ENCODE measurements around the gene SHLD1. TPM values are rescaled to one million over a fixed set of nuclear protein-coding genes. Genes with fewer than 3 reads are reported as not detected.

SHLD1 gene
- total and polyA plus RNA-seq, 2 experiments from 2014 or later = 1.4 to 15.0 TPM

DNA sequence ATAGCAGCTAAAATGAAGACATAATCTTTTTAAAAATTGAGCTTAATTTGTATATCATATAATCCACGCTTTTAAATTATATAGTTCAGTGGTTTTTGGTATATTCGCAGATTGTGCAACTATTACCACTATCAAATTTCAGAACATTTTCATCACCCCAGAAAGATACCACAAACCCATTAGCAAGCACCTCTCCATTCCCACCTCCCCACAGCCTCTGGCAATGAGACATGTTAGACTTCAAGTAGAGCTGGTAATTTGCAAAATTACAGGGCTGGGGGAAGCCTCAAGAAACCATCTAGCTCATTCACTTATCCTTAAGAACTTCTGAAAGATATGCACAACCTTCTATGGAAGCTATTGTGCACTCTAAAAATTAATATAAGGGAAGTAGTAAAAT, 163.0 kb downstream of the SHLD1 start:
- DNase-seq (ENCODE audit: low spot score) = no peak
- H3K9me3 Mint-ChIP-seq = no peaks in the 10 kb centered on the region
- Histone ChIP-seq H3K79me2 (replicated peaks; ENCODE audit: insufficient read depth) (no peaks in the 10 kb centered on the region), H3K4me1 (ENCODE audit: insufficient read depth) (peaks cover 15% of the 10 kb centered on the region; the same call in 1 of the 2 replicates), H2AFZ (no peak overlapping the region), H3K27me3 (ENCODE audit: insufficient read depth) (peaks cover 8% of the 10 kb centered on the region; the same call in 1 of the 2 replicates), H3F3A (replicated peaks; ENCODE audit: low read depth) (0 out of 2 replicates have a peak, but pooled peaks cover 3% of the 10 kb centered on the region), H3K36me3 (ENCODE audit: insufficient read depth) (no peaks in the 10 kb centered on the region), H3K9me2 (ENCODE audit: insufficient read depth) (no peaks in the 10 kb centered on the region), H3K4me2 (no peak overlapping the region), H4K20me1 (replicated peaks; ENCODE audit: insufficient read depth) (no peaks in the 10 kb centered on the region), H3K4me3 (no peak overlapping the region), H3K27ac (ENCODE audit: low read depth) (no peak overlapping the region)
- ATAC-seq = no peak
- no peak for TF ChIP-seq STAT1 (IDR thresholded peaks at IDR 0.05; ENCODE audit: unreplicated experiment)
- no peak for TF ChIP-seq ZNF331 (CRISPR knock-in tag; IDR thresholded peaks at IDR 0.05; ENCODE audit: low read depth)
- no peak for TF ChIP-seq EZH2 (IDR thresholded peaks at IDR 0.05; ENCODE audit: low read depth, unreplicated experiment)
- no peak for TF ChIP-seq CREB1 (CRISPR knock-in tag; IDR thresholded peaks at IDR 0.05; ENCODE audit: low read depth)
- TF ChIP-seq, protein P1, sequence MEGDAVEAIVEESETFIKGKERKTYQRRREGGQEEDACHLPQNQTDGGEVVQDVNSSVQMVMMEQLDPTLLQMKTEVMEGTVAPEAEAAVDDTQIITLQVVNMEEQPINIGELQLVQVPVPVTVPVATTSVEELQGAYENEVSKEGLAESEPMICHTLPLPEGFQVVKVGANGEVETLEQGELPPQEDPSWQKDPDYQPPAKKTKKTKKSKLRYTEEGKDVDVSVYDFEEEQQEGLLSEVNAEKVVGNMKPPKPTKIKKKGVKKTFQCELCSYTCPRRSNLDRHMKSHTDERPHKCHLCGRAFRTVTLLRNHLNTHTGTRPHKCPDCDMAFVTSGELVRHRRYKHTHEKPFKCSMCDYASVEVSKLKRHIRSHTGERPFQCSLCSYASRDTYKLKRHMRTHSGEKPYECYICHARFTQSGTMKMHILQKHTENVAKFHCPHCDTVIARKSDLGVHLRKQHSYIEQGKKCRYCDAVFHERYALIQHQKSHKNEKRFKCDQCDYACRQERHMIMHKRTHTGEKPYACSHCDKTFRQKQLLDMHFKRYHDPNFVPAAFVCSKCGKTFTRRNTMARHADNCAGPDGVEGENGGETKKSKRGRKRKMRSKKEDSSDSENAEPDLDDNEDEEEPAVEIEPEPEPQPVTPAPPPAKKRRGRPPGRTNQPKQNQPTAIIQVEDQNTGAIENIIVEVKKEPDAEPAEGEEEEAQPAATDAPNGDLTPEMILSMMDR (conservative IDR thresholded peaks at IDR 0.05; ENCODE audit: low read depth in 2 of 2) = no peak
- no peak for TF ChIP-seq EZH2phosphoT487 (IDR thresholded peaks at IDR 0.05; ENCODE audit: unreplicated experiment)
- TF ChIP-seq ZNF114 (CRISPR knock-in tag; IDR thresholded peaks at IDR 0.05) = no peak
- TF ChIP-seq, protein P2, sequence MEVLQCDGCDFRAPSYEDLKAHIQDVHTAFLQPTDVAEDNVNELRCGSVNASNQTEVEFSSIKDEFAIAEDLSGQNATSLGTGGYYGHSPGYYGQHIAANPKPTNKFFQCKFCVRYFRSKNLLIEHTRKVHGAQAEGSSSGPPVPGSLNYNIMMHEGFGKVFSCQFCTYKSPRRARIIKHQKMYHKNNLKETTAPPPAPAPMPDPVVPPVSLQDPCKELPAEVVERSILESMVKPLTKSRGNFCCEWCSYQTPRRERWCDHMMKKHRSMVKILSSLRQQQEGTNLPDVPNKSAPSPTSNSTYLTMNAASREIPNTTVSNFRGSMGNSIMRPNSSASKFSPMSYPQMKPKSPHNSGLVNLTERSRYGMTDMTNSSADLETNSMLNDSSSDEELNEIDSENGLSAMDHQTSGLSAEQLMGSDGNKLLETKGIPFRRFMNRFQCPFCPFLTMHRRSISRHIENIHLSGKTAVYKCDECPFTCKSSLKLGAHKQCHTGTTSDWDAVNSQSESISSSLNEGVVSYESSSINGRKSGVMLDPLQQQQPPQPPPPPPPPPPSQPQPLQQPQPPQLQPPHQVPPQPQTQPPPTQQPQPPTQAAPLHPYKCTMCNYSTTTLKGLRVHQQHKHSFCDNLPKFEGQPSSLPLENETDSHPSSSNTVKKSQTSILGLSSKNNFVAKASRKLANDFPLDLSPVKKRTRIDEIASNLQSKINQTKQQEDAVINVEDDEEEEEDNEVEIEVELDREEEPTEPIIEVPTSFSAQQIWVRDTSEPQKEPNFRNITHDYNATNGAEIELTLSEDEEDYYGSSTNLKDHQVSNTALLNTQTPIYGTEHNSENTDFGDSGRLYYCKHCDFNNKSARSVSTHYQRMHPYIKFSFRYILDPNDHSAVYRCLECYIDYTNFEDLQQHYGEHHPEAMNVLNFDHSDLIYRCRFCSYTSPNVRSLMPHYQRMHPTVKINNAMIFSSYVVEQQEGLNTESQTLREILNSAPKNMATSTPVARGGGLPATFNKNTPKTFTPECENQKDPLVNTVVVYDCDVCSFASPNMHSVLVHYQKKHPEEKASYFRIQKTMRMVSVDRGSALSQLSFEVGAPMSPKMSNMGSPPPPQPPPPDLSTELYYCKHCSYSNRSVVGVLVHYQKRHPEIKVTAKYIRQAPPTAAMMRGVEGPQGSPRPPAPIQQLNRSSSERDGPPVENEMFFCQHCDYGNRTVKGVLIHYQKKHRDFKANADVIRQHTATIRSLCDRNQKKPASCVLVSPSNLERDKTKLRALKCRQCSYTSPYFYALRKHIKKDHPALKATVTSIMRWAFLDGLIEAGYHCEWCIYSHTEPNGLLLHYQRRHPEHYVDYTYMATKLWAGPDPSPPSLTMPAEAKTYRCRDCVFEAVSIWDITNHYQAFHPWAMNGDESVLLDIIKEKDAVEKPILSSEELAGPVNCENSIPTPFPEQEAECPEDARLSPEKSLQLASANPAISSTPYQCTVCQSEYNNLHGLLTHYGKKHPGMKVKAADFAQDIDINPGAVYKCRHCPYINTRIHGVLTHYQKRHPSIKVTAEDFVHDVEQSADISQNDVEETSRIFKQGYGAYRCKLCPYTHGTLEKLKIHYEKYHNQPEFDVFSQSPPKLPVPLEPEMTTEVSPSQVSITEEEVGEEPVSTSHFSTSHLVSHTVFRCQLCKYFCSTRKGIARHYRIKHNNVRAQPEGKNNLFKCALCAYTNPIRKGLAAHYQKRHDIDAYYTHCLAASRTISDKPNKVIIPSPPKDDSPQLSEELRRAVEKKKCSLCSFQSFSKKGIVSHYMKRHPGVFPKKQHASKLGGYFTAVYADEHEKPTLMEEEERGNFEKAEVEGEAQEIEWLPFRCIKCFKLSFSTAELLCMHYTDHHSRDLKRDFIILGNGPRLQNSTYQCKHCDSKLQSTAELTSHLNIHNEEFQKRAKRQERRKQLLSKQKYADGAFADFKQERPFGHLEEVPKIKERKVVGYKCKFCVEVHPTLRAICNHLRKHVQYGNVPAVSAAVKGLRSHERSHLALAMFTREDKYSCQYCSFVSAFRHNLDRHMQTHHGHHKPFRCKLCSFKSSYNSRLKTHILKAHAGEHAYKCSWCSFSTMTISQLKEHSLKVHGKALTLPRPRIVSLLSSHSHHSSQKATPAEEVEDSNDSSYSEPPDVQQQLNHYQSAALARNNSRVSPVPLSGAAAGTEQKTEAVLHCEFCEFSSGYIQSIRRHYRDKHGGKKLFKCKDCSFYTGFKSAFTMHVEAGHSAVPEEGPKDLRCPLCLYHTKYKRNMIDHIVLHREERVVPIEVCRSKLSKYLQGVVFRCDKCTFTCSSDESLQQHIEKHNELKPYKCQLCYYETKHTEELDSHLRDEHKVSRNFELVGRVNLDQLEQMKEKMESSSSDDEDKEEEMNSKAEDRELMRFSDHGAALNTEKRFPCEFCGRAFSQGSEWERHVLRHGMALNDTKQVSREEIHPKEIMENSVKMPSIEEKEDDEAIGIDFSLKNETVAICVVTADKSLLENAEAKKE (CRISPR knock-in tag; IDR thresholded peaks at IDR 0.05) = no peak
- TF ChIP-seq, protein P3, sequence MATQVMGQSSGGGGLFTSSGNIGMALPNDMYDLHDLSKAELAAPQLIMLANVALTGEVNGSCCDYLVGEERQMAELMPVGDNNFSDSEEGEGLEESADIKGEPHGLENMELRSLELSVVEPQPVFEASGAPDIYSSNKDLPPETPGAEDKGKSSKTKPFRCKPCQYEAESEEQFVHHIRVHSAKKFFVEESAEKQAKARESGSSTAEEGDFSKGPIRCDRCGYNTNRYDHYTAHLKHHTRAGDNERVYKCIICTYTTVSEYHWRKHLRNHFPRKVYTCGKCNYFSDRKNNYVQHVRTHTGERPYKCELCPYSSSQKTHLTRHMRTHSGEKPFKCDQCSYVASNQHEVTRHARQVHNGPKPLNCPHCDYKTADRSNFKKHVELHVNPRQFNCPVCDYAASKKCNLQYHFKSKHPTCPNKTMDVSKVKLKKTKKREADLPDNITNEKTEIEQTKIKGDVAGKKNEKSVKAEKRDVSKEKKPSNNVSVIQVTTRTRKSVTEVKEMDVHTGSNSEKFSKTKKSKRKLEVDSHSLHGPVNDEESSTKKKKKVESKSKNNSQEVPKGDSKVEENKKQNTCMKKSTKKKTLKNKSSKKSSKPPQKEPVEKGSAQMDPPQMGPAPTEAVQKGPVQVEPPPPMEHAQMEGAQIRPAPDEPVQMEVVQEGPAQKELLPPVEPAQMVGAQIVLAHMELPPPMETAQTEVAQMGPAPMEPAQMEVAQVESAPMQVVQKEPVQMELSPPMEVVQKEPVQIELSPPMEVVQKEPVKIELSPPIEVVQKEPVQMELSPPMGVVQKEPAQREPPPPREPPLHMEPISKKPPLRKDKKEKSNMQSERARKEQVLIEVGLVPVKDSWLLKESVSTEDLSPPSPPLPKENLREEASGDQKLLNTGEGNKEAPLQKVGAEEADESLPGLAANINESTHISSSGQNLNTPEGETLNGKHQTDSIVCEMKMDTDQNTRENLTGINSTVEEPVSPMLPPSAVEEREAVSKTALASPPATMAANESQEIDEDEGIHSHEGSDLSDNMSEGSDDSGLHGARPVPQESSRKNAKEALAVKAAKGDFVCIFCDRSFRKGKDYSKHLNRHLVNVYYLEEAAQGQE (IDR thresholded peaks at IDR 0.05; ENCODE audit: unreplicated experiment) = no peak
- TF ChIP-seq, protein P4, sequence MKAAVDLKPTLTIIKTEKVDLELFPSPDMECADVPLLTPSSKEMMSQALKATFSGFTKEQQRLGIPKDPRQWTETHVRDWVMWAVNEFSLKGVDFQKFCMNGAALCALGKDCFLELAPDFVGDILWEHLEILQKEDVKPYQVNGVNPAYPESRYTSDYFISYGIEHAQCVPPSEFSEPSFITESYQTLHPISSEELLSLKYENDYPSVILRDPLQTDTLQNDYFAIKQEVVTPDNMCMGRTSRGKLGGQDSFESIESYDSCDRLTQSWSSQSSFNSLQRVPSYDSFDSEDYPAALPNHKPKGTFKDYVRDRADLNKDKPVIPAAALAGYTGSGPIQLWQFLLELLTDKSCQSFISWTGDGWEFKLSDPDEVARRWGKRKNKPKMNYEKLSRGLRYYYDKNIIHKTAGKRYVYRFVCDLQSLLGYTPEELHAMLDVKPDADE (IDR thresholded peaks at IDR 0.05) = no peak
- no peak for TF ChIP-seq POLR2AphosphoS5 (IDR thresholded peaks at IDR 0.05; ENCODE audit: low read depth)
- no peak for TF ChIP-seq NANOG (IDR thresholded peaks at IDR 0.05; ENCODE audit: borderline replicate concordance)
- no peak for TF ChIP-seq JUNB (IDR thresholded peaks at IDR 0.05; ENCODE audit: unreplicated experiment)
- H3K36me3 Mint-ChIP-seq (ENCODE audit: low read depth) = no peaks in the 10 kb centered on the region
- H3K27ac Mint-ChIP-seq = no peak overlapping the region
- H3K4me1 Mint-ChIP-seq = peaks cover 26% of the 10 kb centered on the region
- peaks cover 9% of the 10 kb centered on the region for H3K27me3 Mint-ChIP-seq (ENCODE audit: insufficient read depth, low read depth, poor library complexity)
- no peak overlapping the region for H3K4me3 Mint-ChIP-seq
